Measurements from ENCODE around the gene SCAF4.

SCAF4 gene

DNA sequence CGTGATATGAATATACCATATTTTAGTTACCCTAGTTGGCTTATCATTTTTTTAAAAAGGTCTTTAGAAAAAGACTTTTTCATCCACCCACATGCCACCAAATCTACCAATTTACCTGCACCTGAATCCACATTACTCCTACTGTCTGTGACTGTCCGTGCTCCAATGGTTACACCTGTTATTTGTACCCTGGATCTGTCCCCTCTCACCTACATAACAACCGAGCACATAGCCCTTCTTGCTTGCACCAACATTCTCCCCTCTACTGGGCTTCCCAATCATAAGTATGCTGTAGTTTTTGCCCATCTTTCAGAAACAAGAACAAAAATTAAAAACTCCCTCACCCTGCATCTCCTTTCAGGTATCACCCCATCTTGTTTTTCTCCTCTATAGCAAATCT, 54.9 kb downstream of the SCAF4 start:
- Histone ChIP-seq H3K36me3 (ENCODE audit: insufficient read depth, low read length) (peaks cover 29% of the 10 kb centered on the region; the same call in 1 of the 2 replicates), H3K4me3 (ENCODE audit: low read length, poor library complexity, severe bottlenecking) (no peak overlapping the region), H3K79me2 (ENCODE audit: insufficient read depth, low read length) (no peaks in the 10 kb centered on the region)

DNA sequence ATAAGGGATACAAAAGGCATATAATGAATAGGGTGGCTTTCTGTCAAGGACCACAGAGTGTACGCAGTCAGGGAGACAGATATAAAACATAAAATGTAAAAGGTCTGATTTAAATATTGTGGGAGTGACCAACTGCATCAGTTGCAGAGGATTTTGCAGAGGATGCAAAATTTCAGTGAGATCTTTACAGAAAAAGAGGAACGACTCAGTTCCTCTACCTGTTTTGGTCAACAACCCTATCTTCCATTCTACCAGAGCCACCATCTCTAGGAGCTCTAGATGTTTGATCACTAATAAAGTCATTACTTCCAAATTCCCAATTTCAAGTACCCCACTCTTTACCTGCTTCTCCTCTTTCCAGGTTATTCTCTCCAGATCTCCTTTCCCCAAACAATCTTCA, 56.0 kb downstream of the SCAF4 start:
- Histone ChIP-seq H3K9me3 (ENCODE audit: insufficient read depth, low read depth, low read length) (no peaks in the 10 kb centered on the region), H3F3A (ENCODE audit: low read depth) (no peaks in the 10 kb centered on the region), H3K4me1 (ENCODE audit: insufficient read depth, low read length, poor library complexity, severe bottlenecking) (peaks cover 6% of the 10 kb centered on the region), H3K4me2 (ENCODE audit: low read depth, low read length, poor library complexity, severe bottlenecking) (no peak overlapping the region), H3K9ac (ENCODE audit: low read depth, low read length, poor library complexity, severe bottlenecking) (no peak overlapping the region), H2AFZ (ENCODE audit: low read length) (no peak overlapping the region), H3K27me3 (ENCODE audit: insufficient read depth, low read length, poor library complexity, severe bottlenecking) (no peaks in the 10 kb centered on the region), H3K36me3 (ENCODE audit: insufficient read depth, low read length) (peaks cover 33% of the 10 kb centered on the region; the same call in 1 of the 2 replicates), H4K20me1 (ENCODE audit: insufficient read depth, low read length, poor library complexity, severe bottlenecking) (no peaks in the 10 kb centered on the region), H3K9me2 (replicated peaks; ENCODE audit: low read depth, low read length) (no peaks in the 10 kb centered on the region), H3K4me3 (ENCODE audit: low read length, poor library complexity, severe bottlenecking) (no peak overlapping the region), H3K79me2 (ENCODE audit: insufficient read depth, low read length) (no peaks in the 10 kb centered on the region)
- no peak for TF ChIP-seq EZH2phosphoT487 (IDR thresholded peaks at IDR 0.05; ENCODE audit: borderline replicate concordance)

More for the DNA sequence above, 54.9 kb downstream of the SCAF4 start:
- no peak for TF ChIP-seq CTCF (conservative IDR thresholded peaks at IDR 0.05; ENCODE audit: low read length)
- TF ChIP-seq EZH2phosphoT487 (IDR thresholded peaks at IDR 0.05; ENCODE audit: borderline replicate concordance), result no peak
- no peaks in the 10 kb centered on the region for H3K27me3 ChIP-seq (ENCODE audit: insufficient read depth, low read length, poor library complexity, severe bottlenecking)
- peaks cover 6% of the 10 kb centered on the region for H3K4me1 ChIP-seq (ENCODE audit: insufficient read depth, low read length, poor library complexity, severe bottlenecking)
- H2AFZ ChIP-seq (ENCODE audit: low read length), result no peak overlapping the region
- no peaks in the 10 kb centered on the region for H4K20me1 ChIP-seq (ENCODE audit: insufficient read depth, low read length, poor library complexity, severe bottlenecking)
- H3F3A ChIP-seq (ENCODE audit: low read depth), result no peaks in the 10 kb centered on the region
- H3K9me2 ChIP-seq (replicated peaks; ENCODE audit: low read depth, low read length), result no peaks in the 10 kb centered on the region
- H3K9ac ChIP-seq (ENCODE audit: low read depth, low read length, poor library complexity, severe bottlenecking), result no peak overlapping the region
- H3K4me2 ChIP-seq (ENCODE audit: low read depth, low read length, poor library complexity, severe bottlenecking), result no peak overlapping the region
- no peaks in the 10 kb centered on the region for H3K9me3 ChIP-seq (ENCODE audit: insufficient read depth, low read depth, low read length)

DNA sequence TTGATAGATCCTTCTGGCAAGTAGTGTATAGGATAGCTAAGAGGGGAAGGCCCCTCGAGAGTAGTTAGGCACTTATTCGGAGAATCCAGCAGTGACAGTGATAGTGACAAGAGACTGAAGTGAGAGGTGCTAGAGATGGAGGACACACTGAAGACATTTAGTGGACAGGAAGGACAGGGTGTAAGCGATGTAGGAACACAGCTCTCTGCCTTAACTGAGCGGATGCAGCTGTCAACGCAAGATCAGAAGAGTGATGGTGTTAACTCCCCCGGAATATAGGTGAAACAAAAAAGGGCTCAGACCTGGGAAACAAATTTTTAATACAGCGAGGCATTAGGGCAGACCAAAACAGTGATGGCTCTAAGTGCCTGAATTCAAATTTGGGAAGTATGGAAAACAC, 56.6 kb downstream of the SCAF4 start:
- H3K9me3 ChIP-seq (ENCODE audit: insufficient read depth, low read depth, low read length), result no peaks in the 10 kb centered on the region
- no peaks in the 10 kb centered on the region for H3K9me2 ChIP-seq (replicated peaks; ENCODE audit: low read depth, low read length)
- peaks cover 32% of the 10 kb centered on the region; the same call in 1 of the 2 replicates for H3K36me3 ChIP-seq (ENCODE audit: insufficient read depth, low read length)
- no peak overlapping the region for H3K9ac ChIP-seq (ENCODE audit: low read depth, low read length, poor library complexity, severe bottlenecking)
- peaks cover 6% of the 10 kb centered on the region for H3K4me1 ChIP-seq (ENCODE audit: insufficient read depth, low read length, poor library complexity, severe bottlenecking)
- H3K4me3 ChIP-seq (ENCODE audit: low read length, poor library complexity, severe bottlenecking), result no peak overlapping the region
- no peak overlapping the region for H3K4me2 ChIP-seq (ENCODE audit: low read depth, low read length, poor library complexity, severe bottlenecking)
- no peaks in the 10 kb centered on the region for H3F3A ChIP-seq (ENCODE audit: low read depth)
- no peaks in the 10 kb centered on the region for H4K20me1 ChIP-seq (ENCODE audit: insufficient read depth, low read length, poor library complexity, severe bottlenecking)
- H2AFZ ChIP-seq (ENCODE audit: low read length), result no peak overlapping the region
- TF ChIP-seq EZH2phosphoT487 (IDR thresholded peaks at IDR 0.05; ENCODE audit: borderline replicate concordance) (no peak), CTCF (conservative IDR thresholded peaks at IDR 0.05; ENCODE audit: low read length) (no peak)
- no peaks in the 10 kb centered on the region for H3K27me3 ChIP-seq (ENCODE audit: insufficient read depth, low read length, poor library complexity, severe bottlenecking)
- H3K79me2 ChIP-seq (ENCODE audit: insufficient read depth, low read length), result no peaks in the 10 kb centered on the region

DNA sequence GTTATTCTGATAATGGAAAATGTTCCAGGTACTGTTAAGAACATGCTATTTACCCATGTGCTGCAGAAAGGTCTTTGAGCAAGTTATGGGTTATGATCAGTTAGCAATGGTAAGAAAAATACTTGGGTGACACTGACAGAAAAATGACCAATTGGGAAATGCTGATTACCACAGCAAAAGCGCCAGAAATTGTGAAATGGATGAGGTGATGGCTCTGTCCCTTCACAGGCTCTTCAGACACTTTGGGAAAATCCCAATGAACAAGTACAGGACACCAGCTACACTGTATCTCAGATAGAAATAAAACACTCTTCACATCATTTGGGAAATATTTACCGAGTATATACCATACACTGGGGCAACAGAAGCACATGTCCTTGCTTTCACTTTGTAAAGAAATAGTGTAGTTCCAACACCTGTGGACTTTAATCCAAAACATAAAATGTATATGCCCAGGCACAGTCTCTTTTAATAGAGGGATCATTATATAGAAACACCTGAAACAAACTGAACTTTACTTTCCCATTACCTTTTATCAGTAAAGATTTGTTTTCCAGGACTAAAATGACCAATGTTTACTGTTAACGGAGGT, 58.5 kb downstream of the SCAF4 start:
- Histone ChIP-seq H4K20me1 (ENCODE audit: insufficient read depth, low read length, poor library complexity, severe bottlenecking) (peaks cover 5% of the 10 kb centered on the region), H3K4me1 (ENCODE audit: insufficient read depth, low read length, poor library complexity, severe bottlenecking) (peaks cover 6% of the 10 kb centered on the region), H3K9me2 (replicated peaks; ENCODE audit: low read depth, low read length) (no peaks in the 10 kb centered on the region), H3K36me3 (ENCODE audit: insufficient read depth, low read length) (peaks cover 32% of the 10 kb centered on the region; the same call in 1 of the 2 replicates), H3K79me2 (ENCODE audit: insufficient read depth, low read length) (no peaks in the 10 kb centered on the region), H3K9ac (ENCODE audit: low read depth, low read length, poor library complexity, severe bottlenecking) (no peak overlapping the region), H3K9me3 (ENCODE audit: insufficient read depth, low read depth, low read length) (no peaks in the 10 kb centered on the region), H3K27me3 (ENCODE audit: insufficient read depth, low read length, poor library complexity, severe bottlenecking) (no peaks in the 10 kb centered on the region), H2AFZ (ENCODE audit: low read length) (no peak overlapping the region), H3F3A (ENCODE audit: low read depth) (no peaks in the 10 kb centered on the region; the same call in 1 of the 2 replicates), H3K4me3 (ENCODE audit: low read length, poor library complexity, severe bottlenecking) (no peak overlapping the region), H3K4me2 (ENCODE audit: low read depth, low read length, poor library complexity, severe bottlenecking) (no peak overlapping the region)
- no peak for TF ChIP-seq CTCF (conservative IDR thresholded peaks at IDR 0.05; ENCODE audit: low read length)
- no peak for TF ChIP-seq EZH2phosphoT487 (IDR thresholded peaks at IDR 0.05; ENCODE audit: borderline replicate concordance)

Measured in Loucy (cell line).